Daoy (cell line): ENCODE measurements around the gene CIDEA. TPM values are rescaled to one million over a fixed set of nuclear protein-coding genes. Genes with fewer than 3 reads are reported as not detected.

Source experiments
- DNase-seq: peaks from one replicate; pipeline ENCODE4 v3.0.0-alpha.2; 2015; ENCODE audit warnings: low read depth
- total RNA-seq: library from RNA; depleted of rRNA; stranded (reverse); fragments of >200 nt; shearing (Covaris generic); gene quantifications from 2 replicates; pipeline ENCODE4 v1.2.3, GENCODE V29; 2014

Gene CIDEA
- total RNA-seq, 1 experiment from 2014 or later: not detected

DNA sequence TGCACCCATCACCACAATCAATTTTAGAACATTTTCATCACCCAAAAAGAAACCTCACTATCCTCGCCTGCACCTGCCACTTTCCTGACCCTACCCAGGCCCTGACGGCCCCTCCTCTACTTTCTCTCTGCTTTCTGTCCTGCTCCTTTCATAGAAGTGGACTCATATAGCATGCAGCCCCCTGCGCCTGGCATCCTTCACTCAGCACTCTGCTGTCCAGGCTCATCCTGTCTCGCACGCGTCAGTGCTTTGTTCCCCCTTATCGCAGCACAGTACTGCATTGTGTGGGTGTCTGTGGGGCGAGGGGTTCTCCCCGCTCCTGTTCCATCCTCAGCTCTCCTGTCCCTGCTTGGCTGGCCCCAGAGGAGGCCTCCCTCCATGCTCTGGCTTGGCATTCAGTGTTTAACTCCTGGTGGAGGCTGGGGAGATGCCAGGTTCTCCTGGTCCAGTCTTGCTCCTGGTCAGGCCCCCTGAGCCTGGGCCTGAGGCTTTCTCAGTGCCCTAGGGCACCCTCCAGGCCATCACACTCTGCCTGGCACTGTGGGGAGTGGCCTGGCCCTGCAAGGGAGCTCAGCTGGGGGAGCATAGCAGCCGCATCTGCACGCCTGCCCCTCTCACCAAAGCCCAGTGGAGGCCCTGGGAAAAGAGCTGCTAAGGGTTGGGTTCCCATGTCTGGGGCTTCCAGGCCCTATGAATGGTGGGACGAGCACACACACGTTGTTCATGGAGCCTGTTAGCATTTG, 47.3 kb downstream of the CIDEA start:
- DNase-seq: no peak

DNA sequence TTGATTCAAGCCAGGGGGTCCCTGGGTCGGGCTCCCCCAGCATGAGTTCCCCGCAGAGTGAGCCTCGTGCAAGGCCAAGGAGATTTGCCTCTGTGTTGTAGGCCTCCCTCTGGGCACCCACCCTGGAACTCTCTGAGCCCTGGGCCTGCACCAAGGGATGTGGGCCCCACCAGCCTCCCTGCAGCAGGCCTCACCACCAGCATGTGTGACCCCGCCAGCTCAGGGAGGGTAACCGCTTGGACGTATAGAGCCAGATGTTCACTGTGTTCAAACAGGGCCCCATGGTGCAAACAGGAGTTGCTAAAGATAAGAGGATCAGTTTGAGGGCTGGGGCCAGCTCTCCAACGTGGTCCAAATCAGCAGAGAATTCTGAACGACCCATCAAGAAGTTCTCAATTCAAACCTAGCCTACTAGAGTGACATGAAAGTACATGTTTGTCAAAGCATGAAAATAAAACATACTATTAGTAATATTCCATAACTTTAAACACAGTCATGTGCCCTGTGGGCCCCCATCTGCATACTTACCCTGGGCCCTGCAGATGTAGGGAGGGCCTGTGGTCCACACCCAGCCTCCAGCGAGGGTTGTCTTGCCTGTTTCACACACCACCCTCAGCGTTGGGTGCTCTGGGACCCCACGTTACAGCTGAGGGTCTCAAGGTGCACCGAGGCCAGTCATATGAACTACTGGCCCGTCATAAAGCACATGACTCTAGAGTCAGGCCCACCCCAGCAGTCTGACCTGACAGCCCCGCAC, 48.4 kb downstream of the CIDEA start:
- no peak for DNase-seq

DNA sequence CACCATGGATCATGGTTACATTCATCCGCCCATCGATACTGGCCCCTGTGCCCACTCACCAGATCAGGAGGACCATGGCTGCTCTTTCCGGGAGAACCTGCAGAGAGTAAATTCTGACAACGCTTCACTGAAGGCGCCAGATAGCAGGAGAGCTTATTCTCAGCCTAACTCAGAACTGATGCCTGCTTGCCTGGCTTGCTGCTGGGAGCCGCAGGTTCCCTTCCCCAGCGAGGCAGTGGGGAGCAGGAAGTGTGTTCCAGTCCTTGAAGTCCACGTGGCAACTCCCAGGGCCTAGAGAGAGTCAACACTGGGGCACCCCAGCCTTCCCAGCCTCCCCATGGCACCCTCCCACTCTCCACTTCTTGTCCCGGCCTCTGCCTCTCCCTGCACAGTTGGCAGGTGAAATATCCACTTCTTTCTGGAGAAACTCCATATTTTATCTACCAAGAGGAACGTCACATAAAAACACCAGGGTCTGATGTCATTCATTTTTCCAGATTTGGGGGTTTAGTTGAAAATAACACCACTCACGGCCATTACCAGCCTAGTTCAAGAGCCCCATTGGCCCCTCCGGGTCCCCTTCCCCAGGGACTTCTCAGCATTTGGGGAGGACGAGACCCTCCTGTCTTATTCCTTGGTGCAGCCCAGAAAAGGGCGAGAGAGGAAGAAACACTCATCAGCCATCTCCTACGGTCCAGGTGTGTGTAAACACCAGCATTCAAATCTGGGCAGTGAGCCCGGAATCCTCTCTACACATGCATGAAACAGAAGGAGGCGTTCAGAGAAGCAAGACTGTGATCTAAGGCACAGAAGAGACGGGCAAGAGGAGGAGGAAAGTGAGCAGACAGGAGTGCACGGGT, 50.4 kb downstream of the CIDEA start:
- DNase-seq: no peak

DNA sequence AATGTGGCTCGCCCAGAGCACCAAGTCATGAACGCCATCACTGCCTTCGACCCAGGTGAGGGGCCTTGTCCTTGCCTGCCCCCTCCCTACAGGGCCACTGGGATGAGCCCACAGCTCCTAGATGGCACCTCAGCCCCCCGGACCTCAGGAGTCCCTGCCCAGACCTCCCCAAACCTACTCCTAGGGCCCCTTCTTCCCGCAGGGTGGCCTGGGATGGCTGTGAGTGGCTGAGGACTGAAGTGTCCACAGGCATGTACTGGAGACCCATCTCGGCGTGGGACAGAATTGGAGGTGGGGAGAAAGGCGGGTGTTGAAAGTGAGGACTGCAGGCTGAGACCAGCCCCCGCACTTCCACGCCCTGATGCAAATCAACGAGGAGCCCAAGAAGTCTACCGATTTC, 51.0 kb downstream of the CIDEA start:
- DNase-seq: no peak

DNA sequence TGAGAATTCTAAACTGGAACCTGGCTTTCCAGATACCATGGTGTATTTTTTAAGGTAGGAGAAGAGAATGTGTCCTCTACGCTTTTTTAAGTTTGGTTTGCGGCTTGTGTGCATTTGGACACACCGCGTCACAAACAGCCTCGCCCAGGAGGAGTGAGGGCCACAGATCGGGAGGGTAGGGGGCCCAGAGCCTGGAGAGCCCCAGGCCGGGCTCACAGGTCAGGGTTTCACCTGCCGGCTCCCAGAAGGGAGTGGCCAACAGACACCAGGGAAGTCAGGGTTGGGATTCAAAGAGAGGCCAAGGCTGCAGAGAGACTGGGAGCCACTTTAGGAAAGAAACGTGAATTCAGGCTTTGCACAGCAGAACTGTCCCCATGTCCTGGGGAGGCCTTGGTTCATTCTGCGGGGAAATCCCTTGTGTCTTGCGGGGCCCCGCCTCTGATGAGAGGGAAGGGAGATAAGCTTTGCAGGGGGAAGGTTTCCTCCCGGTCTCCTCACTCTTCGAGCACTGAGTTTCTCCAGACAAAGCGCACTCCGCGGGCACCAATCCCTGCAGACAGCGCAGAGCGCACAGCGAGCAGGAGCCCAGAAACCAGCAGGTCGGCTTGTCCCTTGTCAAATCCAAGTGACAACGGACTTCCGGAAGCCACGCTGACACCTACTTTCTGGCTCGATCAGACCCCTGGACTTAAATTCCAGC, 51.9 kb downstream of the CIDEA start:
- no peak for DNase-seq

DNA sequence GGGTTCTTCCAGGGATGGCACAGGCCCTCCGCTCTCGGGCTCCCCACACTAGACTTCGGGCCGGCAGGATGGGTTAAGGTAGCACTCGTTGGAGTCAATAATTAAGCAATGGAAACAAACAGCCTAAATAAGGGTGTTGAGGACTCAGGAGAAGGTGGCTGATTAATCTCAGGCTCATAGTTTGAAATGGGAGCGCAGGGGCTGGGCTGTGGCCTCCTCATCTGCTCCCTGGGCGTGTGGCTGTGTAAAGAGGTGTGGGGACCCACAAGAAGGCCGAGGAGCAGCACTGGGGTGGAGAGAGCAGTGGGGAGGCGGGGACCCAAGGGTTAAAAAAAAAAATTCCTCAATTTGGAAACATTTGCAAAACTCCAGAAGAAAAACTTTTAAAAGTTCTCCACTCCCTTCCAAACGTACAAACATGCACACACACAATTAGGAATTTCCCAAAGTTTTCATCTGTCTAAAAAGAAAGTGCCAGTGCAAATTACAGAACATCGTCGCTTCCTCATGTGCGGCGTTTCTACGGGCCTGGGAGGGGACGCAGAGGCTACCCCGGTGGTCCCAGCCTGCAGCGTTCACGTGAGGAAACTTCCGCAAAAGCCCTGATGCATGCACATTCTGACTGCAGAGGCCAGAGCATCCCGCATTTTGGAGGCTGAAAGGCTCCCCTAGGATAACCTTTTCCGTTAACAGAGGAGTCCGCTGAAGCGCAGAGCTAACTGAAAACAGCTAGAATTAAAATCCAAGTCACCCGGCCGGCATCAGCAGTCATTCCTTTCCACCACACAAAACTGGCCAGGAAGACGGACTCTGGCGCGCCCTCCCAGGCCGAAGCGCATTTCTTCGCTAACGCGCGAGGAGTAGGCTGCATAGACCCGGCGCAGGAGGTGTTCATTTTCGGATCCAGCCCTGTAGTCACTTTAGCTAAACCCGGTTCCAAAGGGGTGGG, 52.9 kb downstream of the CIDEA start:
- peak; percentile 66 for DNase-seq

DNA sequence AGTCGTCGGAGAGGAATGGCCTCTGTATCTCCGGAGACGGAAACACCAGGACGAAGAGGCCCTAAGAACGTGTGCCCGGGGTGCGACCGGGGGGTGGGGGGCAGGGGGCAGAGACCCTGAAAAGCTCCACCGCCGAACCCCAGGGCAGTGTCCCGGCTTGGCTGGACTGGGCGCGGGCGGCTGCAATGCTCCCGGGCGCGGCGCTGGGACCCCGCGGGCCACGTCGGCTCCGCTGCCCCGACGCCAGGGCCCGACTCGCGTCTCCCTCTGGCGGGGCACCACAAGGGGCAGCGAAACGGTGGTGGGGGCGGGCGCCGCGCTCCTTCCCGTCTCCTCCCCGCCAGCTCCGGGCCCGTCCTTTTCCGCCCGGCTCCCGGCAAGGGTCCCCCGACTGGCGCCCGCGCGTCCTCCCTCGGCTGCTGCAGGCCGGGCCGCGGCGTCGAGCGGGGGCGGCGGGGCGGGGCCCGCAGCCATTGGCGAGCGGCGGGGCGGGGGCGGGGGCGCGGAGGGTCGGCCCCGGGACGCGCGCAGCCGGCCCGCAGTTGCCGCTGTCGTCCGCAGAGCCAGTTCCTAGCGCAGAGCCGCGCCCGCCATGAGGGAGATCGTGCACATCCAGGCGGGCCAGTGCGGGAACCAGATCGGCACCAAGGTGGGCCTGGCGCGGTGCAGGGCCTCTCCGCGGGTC, 53.7 kb downstream of the CIDEA start, which contains the start of gene TUBB6:
Gene TUBB6 (plus strand): TSS at position 541 of the 685 bp plus-strand sequence. CDS start 52 bp downstream, at position 593.
- peak; percentile 87 for DNase-seq

DNA sequence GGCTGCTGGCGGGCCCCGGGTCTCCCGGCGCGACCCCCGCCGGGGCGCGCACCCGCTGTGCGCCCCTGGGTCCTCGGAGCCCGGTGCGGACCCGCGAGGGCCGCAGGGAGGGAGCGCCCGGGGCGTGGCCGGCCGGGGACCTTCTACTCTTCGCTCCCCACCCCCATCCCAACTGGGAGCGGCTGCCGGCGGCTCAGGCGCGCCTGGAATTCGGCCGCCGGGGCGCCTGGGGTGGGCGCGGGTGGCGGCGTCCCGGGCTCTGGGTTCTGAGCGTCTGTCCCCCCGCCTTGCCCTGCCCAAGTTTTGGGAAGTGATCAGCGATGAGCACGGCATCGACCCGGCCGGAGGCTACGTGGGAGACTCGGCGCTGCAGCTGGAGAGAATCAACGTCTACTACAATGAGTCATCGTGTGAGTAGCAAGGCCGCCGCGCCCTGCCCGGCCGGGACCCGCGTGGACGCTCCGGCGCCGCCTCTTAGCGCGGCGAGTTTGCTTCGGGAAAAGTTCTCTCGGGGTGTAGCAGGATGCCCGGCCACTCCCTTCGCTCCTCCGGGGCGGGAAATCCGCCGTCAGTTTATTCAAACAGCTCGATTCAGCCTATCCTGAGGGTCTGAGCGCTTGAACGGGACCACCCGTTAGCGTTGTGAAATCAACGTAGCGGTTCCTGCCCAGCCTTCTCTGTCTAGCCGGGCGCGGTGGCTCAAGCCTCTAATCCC, 54.4 kb downstream of the CIDEA start:
- peak; percentile 74 for DNase-seq

DNA sequence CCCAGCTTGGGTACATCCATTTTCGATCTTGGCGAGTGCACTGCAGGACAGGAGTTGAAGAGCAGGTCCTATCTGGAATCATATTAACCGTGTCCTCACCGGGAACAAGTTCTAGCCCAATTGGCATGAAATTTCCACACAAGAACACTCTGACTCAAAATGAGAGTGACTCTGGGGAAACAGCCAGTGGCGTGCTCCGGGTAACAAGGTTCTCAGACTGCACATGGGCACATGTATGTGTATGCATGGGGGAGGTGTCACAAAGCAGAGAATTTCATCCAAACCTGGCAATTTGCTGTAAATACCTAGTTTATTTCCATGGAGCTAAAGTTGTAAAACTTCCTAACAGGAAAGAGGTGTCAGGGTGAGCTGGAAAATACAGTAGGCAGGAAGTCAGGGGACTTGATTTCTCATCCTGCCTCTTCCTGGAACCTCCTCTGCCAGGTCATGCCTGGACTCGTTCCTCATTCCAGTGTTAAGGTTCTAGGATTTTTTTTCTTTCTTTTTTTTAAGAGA, 55.6 kb downstream of the CIDEA start:
- DNase-seq: no peak

DNA sequence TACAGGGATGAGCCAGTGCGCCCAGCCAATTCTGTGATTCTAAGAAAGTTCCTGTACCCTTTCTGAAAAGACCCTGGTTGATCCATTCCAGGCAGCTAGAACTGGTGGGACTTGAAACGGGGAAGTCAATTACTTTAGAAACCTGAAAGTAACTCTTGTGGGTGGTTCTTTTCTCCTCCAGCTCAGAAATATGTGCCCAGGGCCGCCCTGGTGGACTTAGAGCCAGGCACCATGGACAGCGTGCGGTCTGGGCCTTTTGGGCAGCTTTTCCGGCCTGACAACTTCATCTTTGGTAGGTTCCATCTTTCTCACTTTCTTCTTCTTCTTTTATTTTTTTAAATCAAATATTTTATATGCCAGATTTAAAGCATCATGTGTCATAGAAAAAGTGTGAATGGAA, 56.6 kb downstream of the CIDEA start:
- DNase-seq: no peak

DNA sequence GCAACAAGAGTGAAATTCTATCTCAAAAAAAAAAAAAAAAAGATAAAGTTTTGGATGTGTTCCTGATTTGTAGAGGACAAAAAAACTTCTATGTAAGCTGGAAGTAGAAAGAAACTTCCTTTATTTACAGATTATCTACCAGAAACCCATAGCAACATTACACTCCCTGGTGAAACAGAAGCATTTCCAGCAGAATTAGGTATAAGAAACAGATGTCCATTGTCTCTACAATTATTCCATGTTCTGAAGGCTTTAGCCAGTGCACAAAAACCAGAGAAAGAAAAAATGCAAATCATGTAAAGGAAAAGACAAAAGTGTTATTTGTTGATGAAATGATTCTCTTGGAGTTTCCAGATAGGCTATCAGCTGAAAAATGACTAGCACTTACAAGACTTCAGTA, 58.8 kb downstream of the CIDEA start:
- no peak for DNase-seq

DNA sequence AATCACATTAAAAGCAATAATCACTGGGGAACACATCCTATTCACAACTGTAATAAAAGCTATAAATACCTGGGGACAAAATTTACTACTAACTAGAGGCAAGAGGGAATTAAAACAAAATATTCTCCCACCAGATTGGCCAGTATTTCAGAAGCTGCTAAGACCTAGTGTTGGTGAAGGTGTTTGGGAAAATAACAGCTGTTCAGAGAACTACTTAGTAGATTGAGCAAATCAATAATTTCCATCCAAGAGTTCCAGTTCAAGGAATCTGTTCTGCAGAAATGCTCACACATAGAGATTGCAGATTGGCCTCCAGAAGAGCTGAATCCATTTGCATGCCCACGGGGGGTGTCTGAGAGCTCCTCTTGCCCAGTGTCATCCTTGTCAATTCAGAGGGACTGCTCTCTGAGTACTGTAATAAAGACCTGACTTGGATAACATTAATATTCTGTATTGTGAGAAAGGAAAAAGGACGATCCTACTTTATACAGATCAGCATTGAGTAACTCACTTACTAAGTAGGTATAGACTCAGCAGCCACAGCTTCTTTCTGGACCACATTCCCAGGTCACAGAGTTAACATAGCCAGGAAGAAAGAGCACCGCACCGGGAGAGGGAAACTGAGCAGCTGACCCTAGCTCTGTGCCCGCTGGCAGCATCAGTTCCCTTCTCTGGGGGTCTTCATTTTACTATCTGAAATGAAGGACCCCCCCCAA, 59.5 kb downstream of the CIDEA start:
- no peak for DNase-seq

DNA sequence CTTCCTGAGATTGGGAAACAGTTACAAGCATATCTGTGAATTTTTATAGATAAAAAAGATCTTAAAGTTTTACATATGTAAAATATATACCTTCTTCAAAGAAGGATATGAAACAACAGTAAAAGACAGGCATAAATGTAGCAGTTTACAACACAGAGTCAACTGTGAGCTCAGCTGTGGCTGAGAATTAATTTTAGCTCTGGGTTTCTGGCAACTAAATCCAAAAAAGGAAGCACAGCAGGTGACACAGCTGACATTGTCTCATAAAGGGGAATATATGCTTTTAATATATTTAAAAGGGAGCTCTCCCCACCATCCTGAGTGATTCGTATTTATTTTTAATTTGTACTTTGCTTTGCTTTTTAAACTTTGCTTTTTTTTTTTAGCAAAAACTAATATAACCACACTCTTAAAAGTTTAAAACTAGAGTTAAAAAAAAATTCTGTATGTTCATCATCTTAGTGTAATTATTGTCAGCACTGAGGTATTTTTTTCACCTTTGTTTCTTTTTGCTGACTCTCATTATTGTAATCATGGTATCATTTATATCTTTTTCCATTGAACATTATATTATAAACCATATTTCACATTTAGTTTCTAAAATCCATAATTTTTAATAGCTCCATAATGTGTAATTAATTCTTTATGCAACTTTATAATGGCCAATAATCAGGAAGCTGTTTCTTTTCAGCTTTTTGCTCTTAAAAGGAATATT, 60.6 kb downstream of the CIDEA start:
- DNase-seq: no peak

DNA sequence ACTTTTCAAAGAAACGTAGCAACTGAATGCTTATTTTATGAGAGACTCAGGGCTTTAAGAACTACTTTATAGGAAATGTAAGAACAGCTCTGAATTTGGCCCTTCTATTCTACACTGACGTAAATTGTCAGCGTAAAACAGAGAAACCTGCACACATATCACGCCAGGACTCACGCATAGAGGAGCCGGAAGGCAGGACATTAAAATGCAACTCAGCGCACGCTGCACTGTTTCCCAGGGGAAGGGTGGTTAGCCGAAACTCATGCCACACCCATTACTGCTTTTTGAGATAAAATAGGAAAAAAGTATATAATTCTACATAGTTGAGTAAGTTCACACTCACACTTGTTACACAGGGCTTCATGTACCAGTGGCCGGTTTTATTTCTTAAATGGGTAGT, 61.3 kb downstream of the CIDEA start:
- DNase-seq: no peak

DNA sequence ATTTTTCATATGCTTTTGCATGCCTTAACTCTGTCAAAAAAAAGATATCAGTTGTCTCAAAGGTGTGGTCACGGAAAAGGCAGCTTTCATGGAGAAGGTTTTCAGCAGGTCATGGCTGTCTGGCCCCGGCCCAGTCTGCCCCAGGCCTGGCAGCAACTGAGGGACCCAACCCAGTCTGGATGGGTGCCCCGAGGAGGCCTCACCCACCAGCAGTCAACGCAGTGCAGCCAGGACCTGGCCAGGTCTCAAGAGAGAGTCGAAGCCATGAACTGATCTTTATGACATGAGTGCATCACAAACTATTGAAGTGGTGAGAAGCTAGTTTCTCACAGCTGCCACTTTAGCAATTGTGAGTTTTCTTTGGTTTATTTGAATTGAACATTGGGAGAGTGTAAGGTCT, 61.8 kb downstream of the CIDEA start:
- no peak for DNase-seq

DNA sequence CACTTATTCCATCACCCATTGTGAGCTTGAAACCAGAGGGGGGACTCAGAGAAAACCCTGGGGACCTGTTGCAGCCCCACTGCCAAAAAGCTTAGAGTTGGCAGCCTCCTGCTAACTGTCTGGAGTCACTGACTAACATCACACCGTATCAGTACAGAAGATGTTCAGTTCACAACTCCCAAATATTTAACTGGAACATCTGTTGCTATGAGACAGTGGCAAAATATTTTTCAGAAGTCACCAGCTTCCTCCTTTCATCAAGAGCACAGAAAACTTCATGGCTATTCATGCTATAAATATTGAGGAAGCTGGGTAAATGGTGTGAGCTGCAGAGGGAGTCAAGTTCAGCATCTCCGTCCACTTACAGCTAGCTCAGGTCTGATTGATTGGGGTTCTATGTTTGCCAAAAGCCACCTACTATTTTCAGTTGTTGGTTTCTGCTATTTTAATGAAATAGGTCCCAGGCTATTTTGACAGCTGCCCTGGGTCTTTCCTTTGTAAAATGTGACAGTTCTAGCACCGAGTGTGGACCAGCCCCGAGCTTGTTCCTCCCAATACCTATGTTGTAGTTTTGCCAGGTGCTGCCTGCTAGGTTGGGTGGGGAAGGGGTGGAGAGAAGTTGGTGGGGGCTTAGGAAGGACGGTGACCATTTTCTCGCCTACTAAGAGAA, 63.6 kb downstream of the CIDEA start:
- DNase-seq: no peak

DNA sequence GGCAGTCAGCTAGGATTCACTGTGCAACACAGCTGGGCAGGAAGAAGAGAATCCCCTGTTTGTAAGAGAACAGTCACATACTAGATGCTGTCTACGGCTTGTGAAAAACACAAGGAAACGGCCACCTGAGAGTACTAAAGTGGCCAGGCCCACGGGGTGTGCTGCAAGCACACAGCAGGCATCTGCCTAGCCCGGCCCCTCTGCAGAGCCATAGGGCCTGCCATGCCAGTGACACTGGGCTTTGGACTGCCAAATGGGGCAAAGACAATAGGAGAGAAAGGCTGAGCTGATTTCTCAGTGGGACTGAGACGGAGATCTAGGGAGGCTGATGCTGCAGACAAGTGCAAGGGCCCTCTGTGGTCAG, 64.2 kb downstream of the CIDEA start:
- no peak for DNase-seq
